HepG2 (cell line): Measurements from ENCODE around the gene MYO3A.

Source experiments
- CTCF ChIP-seq: sonication (generic); formaldehyde crosslinking; IDR thresholded peaks from 2 replicates; pipeline ENCODE4 v1.5.0; 2020; ENCODE audit warnings: mild to moderate bottlenecking, missing genetic modification reagents, moderate library complexity
- ELF4 ChIP-seq: sonication (generic); formaldehyde crosslinking; IDR thresholded peaks from 2 replicates; pipeline ENCODE4 v1.5.0; 2020; ENCODE audit warnings: missing genetic modification reagents, mild to moderate bottlenecking, moderate library complexity, borderline replicate concordance
- GABPA ChIP-seq, 2 experiments: IDR thresholded peaks; 2 replicates each; pipeline ENCODE4 v1.6.1; 2011 to 2016; ENCODE audit warnings: low read depth in 2 of 2, low read length in 1 of 2, missing biosample characterization in 1 of 2, missing genetic modification characterization in 1 of 2
- ZBTB8A ChIP-seq: sonication (generic); formaldehyde crosslinking; IDR thresholded peaks from 2 replicates; pipeline ENCODE4 v1.4.0; 2020; ENCODE audit warnings: mild to moderate bottlenecking, low read depth, missing genetic modification reagents, borderline replicate concordance
- ZNF510 ChIP-seq: sonication (generic); formaldehyde crosslinking; IDR thresholded peaks from 2 replicates; pipeline ENCODE4 v1.4.0; 2020; ENCODE audit warnings: low read depth, mild to moderate bottlenecking, missing genetic modification reagents
- ZNF572 ChIP-seq: sonication (generic); formaldehyde crosslinking; IDR thresholded peaks from 2 replicates; pipeline ENCODE4 v1.5.1; 2020; ENCODE audit warnings: mild to moderate bottlenecking, missing genetic modification reagents

- TF ChIP-seq ZBTB8A (CRISPR knock-in tag), result no peak
- no peak for TF ChIP-seq ZNF572 (CRISPR knock-in tag)
- TF ChIP-seq ELF4 (CRISPR knock-in tag), result no peak
- TF ChIP-seq CTCF (CRISPR knock-in tag), result no peak
- TF ChIP-seq GABPA (IDR thresholded peaks at IDR 0.05; ENCODE audit: low read depth, low read length), result no peak
- no peak for TF ChIP-seq GABPA (CRISPR knock-in tag; IDR thresholded peaks at IDR 0.05; ENCODE audit: low read depth)
- no peak for TF ChIP-seq ZNF510 (CRISPR knock-in tag)
Observed at GRCh38 chr10:26211781-26212444, 277.9 kb downstream of the MYO3A start.
